ENCODE results near the gene IFRD1. TPM values are rescaled to one million over a fixed set of nuclear protein-coding genes. Genes with fewer than 3 reads are reported as not detected.

Gene IFRD1
- total RNA-seq, 1 experiment from 2014 or later: 73.4 TPM

DNA sequence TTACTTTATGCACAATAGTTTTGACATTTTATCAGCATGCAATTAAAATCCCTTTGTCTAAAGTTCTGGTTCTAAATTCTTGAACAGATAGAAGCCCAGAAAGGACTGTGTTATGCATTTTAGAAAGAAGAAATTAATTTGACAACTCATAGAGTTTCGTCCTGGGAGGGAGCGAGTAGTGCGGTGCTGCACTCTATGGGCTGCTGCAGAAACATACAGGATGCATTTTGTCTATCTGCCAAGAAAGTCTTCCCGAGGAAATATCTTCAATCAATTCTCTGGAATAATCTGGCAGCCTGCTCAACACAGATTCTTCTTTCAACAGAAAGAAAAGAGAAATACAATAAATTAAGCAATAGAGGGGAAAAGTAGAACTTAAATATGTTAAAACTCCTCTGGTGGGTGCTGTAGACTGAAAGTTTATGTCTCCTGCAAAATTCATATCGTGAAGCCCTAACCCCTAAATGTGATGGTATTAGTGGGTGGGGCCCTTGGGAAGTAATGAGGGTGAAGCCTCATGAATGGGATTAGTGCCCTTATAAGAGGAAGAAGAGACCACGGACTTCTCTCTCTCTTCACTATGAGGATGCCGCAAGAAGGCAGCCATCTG lies 39.0 kb upstream of the IFRD1 start:
- Histone ChIP-seq H3K4me2 (ENCODE audit: low read length) (no peak overlapping the region; the same call in 1 of the 2 replicates), H3F3A (ENCODE audit: low read length, unreplicated experiment) (no peaks in the 10 kb centered on the region), H3K9ac (ENCODE audit: low read length) (no peak overlapping the region), H3K9me2 (replicated peaks; ENCODE audit: low read length) (no peaks in the 10 kb centered on the region), H3K27ac (ENCODE audit: low read length) (no peak overlapping the region), H3K79me2 (ENCODE audit: low read length) (no peaks in the 10 kb centered on the region), H3K4me3 (ENCODE audit: low read length) (no peak overlapping the region), H3K36me3 (ENCODE audit: low read depth, low read length) (no peaks in the 10 kb centered on the region), H3K27me3 (ENCODE audit: low read length) (no peaks in the 10 kb centered on the region), H4K20me1 (ENCODE audit: low read length) (no peaks in the 10 kb centered on the region), H3K9me3 (ENCODE audit: low read length) (no peaks in the 10 kb centered on the region), H2AFZ (ENCODE audit: low read length) (no peak overlapping the region), H3K4me1 (ENCODE audit: insufficient read depth, low read length) (peaks cover 12% of the 10 kb centered on the region; the same call in 1 of the 2 replicates)
- TF ChIP-seq EZH2 (IDR thresholded peaks at IDR 0.05; ENCODE audit: low read length, unreplicated experiment) (no peak), EZH2phosphoT487 (IDR thresholded peaks at IDR 0.05; ENCODE audit: borderline replicate concordance, low read length) (no peak)
- TF ChIP-seq, protein P1, sequence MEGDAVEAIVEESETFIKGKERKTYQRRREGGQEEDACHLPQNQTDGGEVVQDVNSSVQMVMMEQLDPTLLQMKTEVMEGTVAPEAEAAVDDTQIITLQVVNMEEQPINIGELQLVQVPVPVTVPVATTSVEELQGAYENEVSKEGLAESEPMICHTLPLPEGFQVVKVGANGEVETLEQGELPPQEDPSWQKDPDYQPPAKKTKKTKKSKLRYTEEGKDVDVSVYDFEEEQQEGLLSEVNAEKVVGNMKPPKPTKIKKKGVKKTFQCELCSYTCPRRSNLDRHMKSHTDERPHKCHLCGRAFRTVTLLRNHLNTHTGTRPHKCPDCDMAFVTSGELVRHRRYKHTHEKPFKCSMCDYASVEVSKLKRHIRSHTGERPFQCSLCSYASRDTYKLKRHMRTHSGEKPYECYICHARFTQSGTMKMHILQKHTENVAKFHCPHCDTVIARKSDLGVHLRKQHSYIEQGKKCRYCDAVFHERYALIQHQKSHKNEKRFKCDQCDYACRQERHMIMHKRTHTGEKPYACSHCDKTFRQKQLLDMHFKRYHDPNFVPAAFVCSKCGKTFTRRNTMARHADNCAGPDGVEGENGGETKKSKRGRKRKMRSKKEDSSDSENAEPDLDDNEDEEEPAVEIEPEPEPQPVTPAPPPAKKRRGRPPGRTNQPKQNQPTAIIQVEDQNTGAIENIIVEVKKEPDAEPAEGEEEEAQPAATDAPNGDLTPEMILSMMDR (conservative IDR thresholded peaks at IDR 0.05; ENCODE audit: low read depth, low read length): peak; percentile 90
- BruUV-seq (replicated peaks): no TSS peak
- ATAC-seq (peak; percentile 82), DNase-seq (peak; percentile 60)
- intact Hi-C loops (cut with micrococcal nuclease): loop anchor here (1.0 to 10.0 kb wide), 4 partner anchors 205 to 554 kb away; partner anchors contain the start of genes DOCK4 and ZNF277
- POLR2A ChIA-PET (ENCODE audit: unreplicated experiment): no interaction called here
- CTCF ChIA-PET: no interaction called here

DNA sequence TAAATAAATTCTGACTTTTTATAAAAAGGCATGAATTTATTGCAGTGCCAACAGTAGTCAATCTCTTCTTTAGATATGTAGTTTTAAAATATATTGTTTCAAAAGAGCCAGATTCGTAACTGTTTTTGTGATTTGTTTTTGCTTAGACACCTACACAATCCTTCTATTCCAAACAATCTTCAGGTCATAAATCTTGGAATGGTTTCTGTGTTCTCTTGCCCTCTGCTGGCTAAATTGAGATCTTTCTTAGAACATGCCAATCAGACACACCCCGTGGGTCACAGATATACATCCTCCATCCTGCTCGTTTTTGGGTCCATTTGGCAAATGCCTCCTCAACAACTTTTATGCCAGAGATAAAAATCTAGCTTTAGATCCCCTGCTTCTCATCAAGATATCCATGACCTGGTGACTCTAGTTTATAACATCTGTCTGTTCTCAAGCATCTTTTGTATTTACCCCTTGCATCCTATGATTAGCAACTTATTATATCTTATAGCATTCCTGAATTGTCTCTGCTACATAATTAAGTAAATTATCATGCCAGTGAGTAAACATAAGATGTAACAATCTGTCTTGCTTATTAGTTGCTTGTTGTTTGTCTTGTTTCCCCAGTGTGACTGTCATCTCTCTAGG lies 35.3 kb upstream of the IFRD1 start:
- Histone ChIP-seq H3K27ac (ENCODE audit: low read length) (no peak overlapping the region), H3K4me2 (ENCODE audit: low read length) (no peak overlapping the region), H3K9me2 (replicated peaks; ENCODE audit: low read length) (no peaks in the 10 kb centered on the region), H3K9ac (ENCODE audit: low read length) (no peak overlapping the region), H3K9me3 (ENCODE audit: low read length) (no peaks in the 10 kb centered on the region), H3K4me3 (ENCODE audit: low read length) (no peak overlapping the region), H3K79me2 (ENCODE audit: low read length) (no peaks in the 10 kb centered on the region), H3K4me1 (ENCODE audit: insufficient read depth, low read length) (peaks cover 11% of the 10 kb centered on the region; the same call in 1 of the 2 replicates), H3F3A (ENCODE audit: low read length, unreplicated experiment) (no peaks in the 10 kb centered on the region), H3K27me3 (ENCODE audit: low read length) (no peaks in the 10 kb centered on the region), H2AFZ (ENCODE audit: low read length) (no peak overlapping the region), H4K20me1 (ENCODE audit: low read length) (no peaks in the 10 kb centered on the region), H3K36me3 (ENCODE audit: low read depth, low read length) (no peaks in the 10 kb centered on the region)
- ChIA-PET POLR2A (ENCODE audit: unreplicated experiment) (no interaction called here), CTCF (no interaction called here)
- no TSS peak for BruUV-seq (replicated peaks)
- peak; percentile 83 for ATAC-seq
- intact Hi-C loops (cut with micrococcal nuclease): loop anchor here (1.0 to 10.0 kb wide), 7 partner anchors 81 to 674 kb away; no protein-coding TSS in a partner anchor
- peak; percentile 70 for DNase-seq
- TF ChIP-seq EZH2 (IDR thresholded peaks at IDR 0.05; ENCODE audit: low read length, unreplicated experiment): no peak
- TF ChIP-seq, protein P1 (conservative IDR thresholded peaks at IDR 0.05; ENCODE audit: low read depth, low read length): peak; percentile 78

DNA sequence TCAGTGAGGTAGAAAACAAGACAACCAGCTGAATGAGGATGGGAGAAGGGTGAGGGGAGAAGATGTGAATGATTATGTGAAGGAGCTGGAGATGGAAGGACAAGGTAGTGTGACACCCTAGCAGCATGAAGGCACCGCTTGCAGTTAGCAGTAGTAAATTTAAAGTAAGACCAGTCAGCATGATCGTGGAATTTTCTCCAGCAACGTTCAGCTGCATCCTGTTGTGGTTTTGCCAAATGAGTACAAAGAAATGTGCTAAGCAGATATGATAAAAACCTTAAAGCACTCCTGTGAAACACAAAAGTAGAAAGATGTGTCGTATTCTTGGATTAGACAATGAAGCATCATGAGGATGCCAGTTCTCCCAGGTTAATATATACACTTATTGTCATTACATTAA lies 34.1 kb upstream of the IFRD1 start:
- Histone ChIP-seq H3K9me2 (replicated peaks; ENCODE audit: low read length) (no peaks in the 10 kb centered on the region), H3K9me3 (ENCODE audit: low read length) (no peaks in the 10 kb centered on the region), H3K4me1 (ENCODE audit: insufficient read depth, low read length) (peaks cover 9% of the 10 kb centered on the region), H3K4me2 (ENCODE audit: low read length) (no peak overlapping the region), H3F3A (ENCODE audit: low read length, unreplicated experiment) (no peaks in the 10 kb centered on the region), H4K20me1 (ENCODE audit: low read length) (no peaks in the 10 kb centered on the region), H3K4me3 (ENCODE audit: low read length) (no peak overlapping the region), H3K79me2 (ENCODE audit: low read length) (no peaks in the 10 kb centered on the region), H3K36me3 (ENCODE audit: low read depth, low read length) (no peaks in the 10 kb centered on the region), H3K9ac (ENCODE audit: low read length) (no peak overlapping the region), H3K27me3 (ENCODE audit: low read length) (no peaks in the 10 kb centered on the region), H2AFZ (ENCODE audit: low read length) (no peak overlapping the region), H3K27ac (ENCODE audit: low read length) (no peak overlapping the region)
- intact Hi-C loops (cut with micrococcal nuclease): loop anchor here (10.0 kb wide), 1 partner anchor 491 kb away; no protein-coding TSS in a partner anchor
- CTCF ChIA-PET: interaction anchor here (0.6 kb wide), 2 partner anchors 34 to 674 kb away, joined by 3 read pairs; partner anchors contain the start of gene IFRD1
- TF ChIP-seq EZH2 (IDR thresholded peaks at IDR 0.05; ENCODE audit: low read length, unreplicated experiment) (no peak), EZH2phosphoT487 (IDR thresholded peaks at IDR 0.05; ENCODE audit: borderline replicate concordance, low read length) (no peak)
- TF ChIP-seq, protein P1 (conservative IDR thresholded peaks at IDR 0.05; ENCODE audit: low read depth, low read length): no peak
- no TSS peak for BruUV-seq (replicated peaks)
- DNase-seq (no peak), ATAC-seq (no peak)
- POLR2A ChIA-PET (ENCODE audit: unreplicated experiment): interaction anchor here (0.7 kb wide), 1 partner anchor 34 kb away, joined by 6 read pairs; the partner anchor contains the start of gene IFRD1

All from PC-3 (cell line).